Measurements from ENCODE around the gene SLC2A4RG. TPM values are rescaled to one million over a fixed set of nuclear protein-coding genes. Genes with fewer than 3 reads are reported as not detected.

SLC2A4RG gene
- total and polyA plus RNA-seq, 12 donors = 7.9 to 210 (median 47.9) TPM

DNA sequence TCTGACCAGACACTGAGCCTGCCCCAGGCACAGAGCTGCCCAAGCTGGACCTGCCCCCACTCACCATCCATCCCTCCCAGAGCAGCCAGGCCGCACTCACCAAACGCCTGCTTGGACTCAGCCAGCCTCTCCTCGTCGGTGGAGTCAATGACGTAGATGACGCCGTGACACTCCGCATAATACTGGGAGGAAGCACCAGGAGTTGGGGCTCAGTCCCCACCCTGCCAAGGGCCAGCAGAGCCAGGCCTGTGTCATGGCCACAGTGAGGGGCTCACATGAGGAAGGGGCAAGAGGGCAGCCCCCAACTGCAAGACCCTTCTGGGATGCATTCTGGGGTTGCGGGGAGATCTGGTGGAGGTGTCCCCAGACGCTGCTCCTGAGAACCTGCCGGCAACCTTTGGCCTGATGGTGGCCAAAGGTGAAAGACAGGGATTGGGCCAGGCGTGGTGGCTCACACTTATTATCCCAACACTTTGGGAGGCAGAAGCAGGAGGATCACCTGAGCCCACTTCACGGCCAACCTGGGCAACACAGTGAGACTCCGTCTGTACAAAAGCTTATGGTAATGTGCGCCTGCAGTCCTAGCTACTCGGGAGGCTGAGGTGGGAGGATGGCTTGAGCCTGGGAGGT lies 37.4 kb upstream of the SLC2A4RG start:
- H3K4me1 ChIP-seq (replicated peaks in 1 of 2) = peaks cover 26 to 36% of the 10 kb centered on the region in 2 donors

GRCh38 chr20:63702751-63703470 lies 36.7 kb upstream of the SLC2A4RG start:
- WGBS, 4 donors = 74 to 80% (median 75%) methylated on average over 6 to 13 of the region's 13 CpGs

More for the DNA sequence above, 37.4 kb upstream of the SLC2A4RG start:
- H3K36me3 ChIP-seq (replicated peaks in 1 of 2) = peaks cover 0 to 32% of the 10 kb centered on the region in 2 donors
- H3K27me3 ChIP-seq = no peaks in the 10 kb centered on the region
- H3K9me3 ChIP-seq (replicated peaks in 1 of 3) = no peaks in the 10 kb centered on the region
- H3K4me3 ChIP-seq = no peak overlapping the region
- intact Hi-C loops (cut with DNase I) = loop anchor here in 1 of 2 donors (10.0 kb wide), 1 partner anchor 153 kb away; no protein-coding TSS in a partner anchor
- WGBS, 4 donors = 88 to 89% (median 88%) methylated on average over 7 to 16 of the region's 16 CpGs
- H3K27ac ChIP-seq = no peak overlapping the region
- peak in 3 of 7 donors; percentile 18 to 79 (median 34) for DNase-seq
- TF ChIP-seq POLR2A (IDR thresholded peaks at IDR 0.05) = no peak
- TF ChIP-seq, protein P1, sequence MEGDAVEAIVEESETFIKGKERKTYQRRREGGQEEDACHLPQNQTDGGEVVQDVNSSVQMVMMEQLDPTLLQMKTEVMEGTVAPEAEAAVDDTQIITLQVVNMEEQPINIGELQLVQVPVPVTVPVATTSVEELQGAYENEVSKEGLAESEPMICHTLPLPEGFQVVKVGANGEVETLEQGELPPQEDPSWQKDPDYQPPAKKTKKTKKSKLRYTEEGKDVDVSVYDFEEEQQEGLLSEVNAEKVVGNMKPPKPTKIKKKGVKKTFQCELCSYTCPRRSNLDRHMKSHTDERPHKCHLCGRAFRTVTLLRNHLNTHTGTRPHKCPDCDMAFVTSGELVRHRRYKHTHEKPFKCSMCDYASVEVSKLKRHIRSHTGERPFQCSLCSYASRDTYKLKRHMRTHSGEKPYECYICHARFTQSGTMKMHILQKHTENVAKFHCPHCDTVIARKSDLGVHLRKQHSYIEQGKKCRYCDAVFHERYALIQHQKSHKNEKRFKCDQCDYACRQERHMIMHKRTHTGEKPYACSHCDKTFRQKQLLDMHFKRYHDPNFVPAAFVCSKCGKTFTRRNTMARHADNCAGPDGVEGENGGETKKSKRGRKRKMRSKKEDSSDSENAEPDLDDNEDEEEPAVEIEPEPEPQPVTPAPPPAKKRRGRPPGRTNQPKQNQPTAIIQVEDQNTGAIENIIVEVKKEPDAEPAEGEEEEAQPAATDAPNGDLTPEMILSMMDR (IDR thresholded peaks at IDR 0.05) = no peak

GRCh38 chr20:63703471-63703975 lies 36.1 kb upstream of the SLC2A4RG start:
- Histone ChIP-seq H3K27me3 (no peaks in the 10 kb centered on the region), H3K36me3 (replicated peaks in 1 of 2) (peaks cover 0 to 32% of the 10 kb centered on the region in 2 donors), H3K4me3 (no peak overlapping the region), H3K4me1 (replicated peaks in 1 of 2) (peaks cover 22 to 25% of the 10 kb centered on the region in 2 donors), H3K27ac (no peak overlapping the region), H3K9me3 (replicated peaks in 1 of 3) (no peaks in the 10 kb centered on the region)
- peak in 3 of 7 donors; percentile 15 to 53 (median 18) for DNase-seq
- WGBS, 4 donors = 84 to 96% (median 89%) methylated on average over 5 to 15 of the region's 15 CpGs
- intact Hi-C loops (cut with DNase I) = loop anchor here in 1 of 2 donors (10.0 kb wide), 1 partner anchor 151 kb away; no protein-coding TSS in a partner anchor
- TF ChIP-seq, protein P1 (IDR thresholded peaks at IDR 0.05) = no peak
- no peak for TF ChIP-seq POLR2A (IDR thresholded peaks at IDR 0.05)

More at GRCh38 chr20:63702751-63703470, 36.7 kb upstream of the SLC2A4RG start:
- TF ChIP-seq POLR2A (IDR thresholded peaks at IDR 0.05) = no peak
- TF ChIP-seq, protein P1 (IDR thresholded peaks at IDR 0.05) = no peak
- intact Hi-C loops (cut with DNase I) = loop anchor here in 1 of 2 donors (10.0 kb wide), 1 partner anchor 152 kb away; no protein-coding TSS in a partner anchor
- Histone ChIP-seq H3K27me3 (no peaks in the 10 kb centered on the region), H3K4me1 (replicated peaks in 1 of 2) (peaks cover 20 to 29% of the 10 kb centered on the region in 2 donors), H3K27ac (no peak overlapping the region), H3K36me3 (replicated peaks in 1 of 2) (peaks cover 0 to 32% of the 10 kb centered on the region in 2 donors), H3K9me3 (replicated peaks in 1 of 3) (no peaks in the 10 kb centered on the region), H3K4me3 (no peak overlapping the region)
- DNase-seq = peak in 4 of 7 donors; percentile 16 to 51 (median 22)

All from adrenal gland (tissue), 12 donors.